Measurements from ENCODE around the gene COL4A2. TPM values are rescaled to one million over a fixed set of nuclear protein-coding genes. Genes with fewer than 3 reads are reported as not detected.

The COL4A2 gene
- total RNA-seq, 2 experiments from 2014 or later: not detected

GRCh38 chr13:110402299-110403069 lies 95.4 kb downstream of the COL4A2 start:
- CTCF ChIA-PET: interaction anchor here (2.6 kb wide), 1 partner anchor 10 kb away, joined by 6 read pairs; no protein-coding TSS in a partner anchor
- DNase-seq: no peak
- Mint-ChIP-seq H3K9me3 (no peaks in the 10 kb centered on the region), H3K27ac (no peak overlapping the region), H3K4me3 (no peak overlapping the region), H3K4me1 (no peaks in the 10 kb centered on the region), H3K36me3 (ENCODE audit: low read depth) (no peaks in the 10 kb centered on the region), H3K27me3 (peaks cover 54% of the 10 kb centered on the region)
- POLR2A ChIA-PET: no interaction called here

- CTCF ChIA-PET: interaction anchor here (2.6 kb wide), 1 partner anchor 9 kb away, joined by 6 read pairs; no protein-coding TSS in a partner anchor
- H3K36me3 Mint-ChIP-seq (ENCODE audit: low read depth): no peaks in the 10 kb centered on the region
Measured at GRCh38 chr13:110403315-110403714, 96.2 kb downstream of the COL4A2 start.

GRCh38 chr13:110403721-110404120 lies 96.6 kb downstream of the COL4A2 start:
- DNase-seq: no peak
- H3K36me3 Mint-ChIP-seq (ENCODE audit: low read depth): no peaks in the 10 kb centered on the region
- ChIA-PET POLR2A (interaction anchor here (0.6 kb wide), 1 partner anchor 318 kb away, joined by 4 read pairs; no protein-coding TSS in a partner anchor), CTCF (no interaction called here)
- no peak overlapping the region for H3K27ac Mint-ChIP-seq
- peaks cover 51% of the 10 kb centered on the region for H3K27me3 Mint-ChIP-seq
- H3K4me3 Mint-ChIP-seq: no peak overlapping the region
- H3K9me3 Mint-ChIP-seq: no peaks in the 10 kb centered on the region
- H3K4me1 Mint-ChIP-seq: no peaks in the 10 kb centered on the region

More at GRCh38 chr13:110403315-110403714, 96.2 kb downstream of the COL4A2 start:
- Mint-ChIP-seq H3K27ac (no peak overlapping the region), H3K4me1 (no peaks in the 10 kb centered on the region), H3K9me3 (no peaks in the 10 kb centered on the region), H3K27me3 (peaks cover 51% of the 10 kb centered on the region), H3K4me3 (no peak overlapping the region)
- POLR2A ChIA-PET: no interaction called here
- DNase-seq: no peak

GRCh38 chr13:110404321-110404720 lies 97.2 kb downstream of the COL4A2 start:
- Mint-ChIP-seq H3K27me3 (peaks cover 51% of the 10 kb centered on the region), H3K4me3 (no peak overlapping the region), H3K9me3 (no peaks in the 10 kb centered on the region), H3K36me3 (ENCODE audit: low read depth) (no peaks in the 10 kb centered on the region), H3K27ac (no peak overlapping the region), H3K4me1 (no peaks in the 10 kb centered on the region)
- DNase-seq: no peak
- CTCF ChIA-PET: no interaction called here
- POLR2A ChIA-PET: interaction anchor here (0.6 kb wide), 1 partner anchor 318 kb away, joined by 4 read pairs; no protein-coding TSS in a partner anchor

GRCh38 chr13:110405597-110406450 lies 98.7 kb downstream of the COL4A2 start:
- CTCF ChIA-PET: interaction anchor here (0.6 kb wide), 1 partner anchor 218 kb away, joined by 4 read pairs; no protein-coding TSS in a partner anchor
- no peaks in the 10 kb centered on the region for H3K36me3 Mint-ChIP-seq (ENCODE audit: low read depth)
- no peak for DNase-seq
- no peak overlapping the region for H3K4me3 Mint-ChIP-seq
- no peak overlapping the region for H3K27ac Mint-ChIP-seq
- POLR2A ChIA-PET: no interaction called here
- H3K27me3 Mint-ChIP-seq: peaks cover 55% of the 10 kb centered on the region
- no peaks in the 10 kb centered on the region for H3K4me1 Mint-ChIP-seq
- no peaks in the 10 kb centered on the region for H3K9me3 Mint-ChIP-seq

DNA sequence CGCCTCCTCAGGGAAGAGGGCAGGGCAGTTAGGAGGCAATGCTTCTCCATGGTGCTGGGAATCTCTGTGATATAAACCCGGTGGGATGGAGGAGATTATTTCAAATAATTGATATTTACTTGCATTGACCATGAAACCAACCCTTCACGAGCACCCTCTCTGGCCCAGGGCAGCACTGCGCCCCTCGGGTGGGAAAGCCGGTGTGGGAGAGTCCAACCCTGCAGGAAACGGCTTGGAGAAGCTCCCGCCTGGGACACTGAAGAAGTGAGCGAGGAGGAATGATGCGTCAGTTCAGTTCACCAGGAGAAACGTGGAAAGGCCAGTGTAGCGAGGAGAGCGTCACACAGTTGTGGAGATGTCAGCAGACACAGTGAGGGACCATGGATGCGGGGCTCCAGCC lies 99.9 kb downstream of the COL4A2 start:
- Mint-ChIP-seq H3K27me3 (peaks cover 55% of the 10 kb centered on the region), H3K4me3 (no peak overlapping the region), H3K9me3 (no peaks in the 10 kb centered on the region), H3K36me3 (ENCODE audit: low read depth) (no peaks in the 10 kb centered on the region), H3K27ac (no peak overlapping the region), H3K4me1 (peaks cover 1% of the 10 kb centered on the region)
- no peak for DNase-seq
- CTCF ChIA-PET: no interaction called here
- POLR2A ChIA-PET: no interaction called here

GRCh38 chr13:110407531-110407930 lies 100.4 kb downstream of the COL4A2 start:
- Mint-ChIP-seq H3K27me3 (peaks cover 57% of the 10 kb centered on the region), H3K36me3 (ENCODE audit: low read depth) (no peaks in the 10 kb centered on the region), H3K9me3 (no peaks in the 10 kb centered on the region), H3K4me3 (no peak overlapping the region), H3K27ac (no peak overlapping the region), H3K4me1 (peaks cover 5% of the 10 kb centered on the region)
- no peak for DNase-seq
- ChIA-PET CTCF (no interaction called here), POLR2A (no interaction called here)

GRCh38 chr13:110408286-110408685 lies 101.2 kb downstream of the COL4A2 start:
- CTCF ChIA-PET: no interaction called here

DNA sequence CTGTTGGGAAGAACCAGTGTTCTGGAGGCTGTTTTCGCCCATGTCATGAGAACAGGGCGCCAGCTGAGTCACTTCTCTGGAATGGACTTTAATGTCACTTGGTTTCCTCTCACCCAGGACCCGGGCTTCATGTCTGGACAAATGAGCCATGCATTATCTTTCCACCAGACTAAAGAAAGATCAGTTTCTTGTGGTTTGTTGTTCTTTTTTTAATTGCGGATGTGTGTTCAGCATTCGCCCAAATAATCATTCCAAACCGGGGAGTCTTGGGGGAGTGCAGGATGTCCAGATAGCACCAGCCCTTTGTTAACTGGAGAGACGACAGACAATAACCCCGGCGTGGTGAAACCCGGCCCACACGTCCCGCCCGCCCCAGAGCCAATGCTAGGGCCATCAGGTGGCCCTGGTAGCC lies 102.5 kb downstream of the COL4A2 start:
- no peaks in the 10 kb centered on the region for H3K9me3 Mint-ChIP-seq
- no peak overlapping the region for H3K27ac Mint-ChIP-seq
- POLR2A ChIA-PET: no interaction called here
- H3K4me3 Mint-ChIP-seq: no peak overlapping the region
- H3K27me3 Mint-ChIP-seq: peaks cover 60% of the 10 kb centered on the region
- H3K4me1 Mint-ChIP-seq: peaks cover 5% of the 10 kb centered on the region
- no peaks in the 10 kb centered on the region for H3K36me3 Mint-ChIP-seq (ENCODE audit: low read depth)
- no peak for DNase-seq
- CTCF ChIA-PET: no interaction called here

More at GRCh38 chr13:110408286-110408685, 101.2 kb downstream of the COL4A2 start:
- no peak overlapping the region for H3K27ac Mint-ChIP-seq
- DNase-seq: no peak
- POLR2A ChIA-PET: no interaction called here
- H3K36me3 Mint-ChIP-seq (ENCODE audit: low read depth): no peaks in the 10 kb centered on the region
- H3K27me3 Mint-ChIP-seq: peaks cover 59% of the 10 kb centered on the region
- no peak overlapping the region for H3K4me3 Mint-ChIP-seq
- H3K9me3 Mint-ChIP-seq: no peaks in the 10 kb centered on the region
- peaks cover 5% of the 10 kb centered on the region for H3K4me1 Mint-ChIP-seq

GRCh38 chr13:110410000-110410399 lies 102.9 kb downstream of the COL4A2 start:
- Mint-ChIP-seq H3K36me3 (ENCODE audit: low read depth) (no peaks in the 10 kb centered on the region), H3K27me3 (peaks cover 62% of the 10 kb centered on the region), H3K4me1 (peaks cover 5% of the 10 kb centered on the region), H3K9me3 (no peaks in the 10 kb centered on the region), H3K27ac (no peak overlapping the region), H3K4me3 (no peak overlapping the region)
- POLR2A ChIA-PET: no interaction called here
- CTCF ChIA-PET: no interaction called here
- no peak for DNase-seq

DNA sequence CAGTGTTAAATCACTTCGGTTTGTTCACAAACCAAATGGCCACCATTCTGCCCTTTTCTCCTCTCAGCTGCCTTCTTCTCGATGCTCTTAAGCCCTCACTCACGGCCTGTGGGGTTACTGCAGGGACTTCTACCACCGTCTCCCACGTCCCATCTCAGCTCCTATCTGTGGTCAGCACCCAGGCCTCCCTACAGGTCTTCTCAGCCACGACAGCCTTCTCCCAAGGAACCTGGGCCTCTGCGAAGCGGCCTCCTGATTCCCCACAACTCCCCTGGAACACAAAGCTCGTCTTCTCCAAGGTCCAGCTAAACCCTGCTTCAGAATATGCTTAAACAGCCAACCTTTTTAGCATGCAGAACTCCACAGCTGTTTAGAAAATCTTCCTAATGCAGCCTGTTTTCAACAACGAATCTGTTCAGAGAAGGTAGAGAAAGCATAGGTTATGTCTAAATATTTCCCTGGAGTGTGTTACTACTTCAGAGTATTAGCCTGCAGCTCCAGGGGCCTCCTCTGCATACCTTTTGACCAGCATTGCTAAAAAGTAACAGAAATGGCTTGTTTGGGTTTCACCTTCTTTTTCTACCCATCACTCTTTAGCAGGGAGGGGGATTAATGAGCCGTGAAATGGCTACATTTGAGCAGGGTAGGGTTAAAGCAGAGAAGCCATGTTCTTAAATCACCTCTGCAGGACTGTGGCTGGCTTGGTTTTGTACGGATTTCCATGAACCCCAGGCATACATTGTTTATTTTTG lies 104.0 kb downstream of the COL4A2 start:
- Mint-ChIP-seq H3K27ac (no peak overlapping the region), H3K36me3 (ENCODE audit: low read depth) (no peaks in the 10 kb centered on the region), H3K9me3 (no peaks in the 10 kb centered on the region), H3K4me3 (no peak overlapping the region), H3K4me1 (peaks cover 5% of the 10 kb centered on the region), H3K27me3 (peaks cover 62% of the 10 kb centered on the region)
- ChIA-PET CTCF (interaction anchor here (1.0 to 1.6 kb wide), 2 partner anchors 9 to 187 kb away, joined by 3 to 6 read pairs; no protein-coding TSS in a partner anchor), POLR2A (no interaction called here)
- DNase-seq: no peak

DNA sequence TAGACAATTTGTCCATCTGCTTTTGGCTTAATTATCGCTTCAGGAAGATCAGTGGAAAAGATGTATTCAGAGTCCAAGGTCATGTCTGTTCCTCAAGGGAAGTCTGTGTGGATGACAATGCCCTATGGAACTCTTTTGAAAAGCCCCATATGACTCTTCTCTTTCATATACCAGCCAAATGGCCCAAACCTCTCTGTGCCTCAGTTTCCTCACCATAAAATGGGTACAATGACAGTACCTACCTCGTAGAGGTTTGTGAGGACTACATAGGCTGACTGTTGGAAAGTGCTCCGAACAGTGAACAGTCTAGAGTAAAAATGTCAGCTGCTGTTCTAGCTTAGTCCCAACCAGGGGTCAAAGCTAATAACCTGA lies 104.6 kb downstream of the COL4A2 start:
- DNase-seq: no peak
- ChIA-PET CTCF (interaction anchor here (1.0 to 1.6 kb wide), 3 partner anchors 10 to 188 kb away, joined by 3 to 6 read pairs (median 3); no protein-coding TSS in a partner anchor), POLR2A (no interaction called here)
- Mint-ChIP-seq H3K9me3 (no peaks in the 10 kb centered on the region), H3K36me3 (ENCODE audit: low read depth) (no peaks in the 10 kb centered on the region), H3K27ac (no peak overlapping the region), H3K4me3 (no peak overlapping the region), H3K4me1 (peaks cover 5% of the 10 kb centered on the region), H3K27me3 (peaks cover 68% of the 10 kb centered on the region)

Measured in activated CD4-positive, alpha-beta T cell treated with anti-CD3 and anti-CD28 coated beads, Interleukin-2, amount 10 ng/mL, durations not matched to agents 7 days and 5 days (primary cell).